Measurements from ENCODE around the gene NFATC2IP. TPM values are rescaled to one million over a fixed set of nuclear protein-coding genes. Genes with fewer than 3 reads are reported as not detected.

Gene NFATC2IP
- total and polyA plus RNA-seq, 2 of the 13 experiments (the other 11 are each of a cell fraction or from before 2014, with no cell fraction given): 32.1 to 48.5 TPM

DNA sequence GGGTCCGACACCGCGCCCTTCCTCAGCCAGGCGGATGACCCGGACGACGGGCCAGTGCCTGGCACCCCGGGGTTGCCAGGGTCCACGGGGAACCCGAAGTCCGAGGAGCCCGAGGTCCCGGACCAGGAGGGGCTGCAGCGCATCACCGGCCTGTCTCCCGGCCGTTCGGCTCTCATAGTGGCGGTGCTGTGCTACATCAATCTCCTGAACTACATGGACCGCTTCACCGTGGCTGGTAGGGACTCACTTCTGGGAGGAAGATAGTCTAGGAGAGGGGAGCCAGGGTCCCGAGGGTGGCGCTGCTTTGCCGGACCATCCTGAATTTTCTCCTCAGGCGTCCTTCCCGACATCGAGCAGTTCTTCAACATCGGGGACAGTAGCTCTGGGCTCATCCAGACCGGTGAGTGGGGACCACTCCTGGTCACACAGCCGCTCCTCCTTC lies 24.4 kb downstream of the NFATC2IP start (continued):
- TF ChIP-seq ZNF512 (CRISPR knock-in tag; IDR thresholded peaks at IDR 0.05) (peak; percentile 54; the same call in 1 of the 2 replicates), IRX3 (CRISPR knock-in tag; IDR thresholded peaks at IDR 0.05; ENCODE audit: borderline replicate concordance, low read depth) (no peak), THAP9 (CRISPR knock-in tag; IDR thresholded peaks at IDR 0.05; ENCODE audit: borderline replicate concordance) (peak; percentile 56; the same call in 1 of the 2 replicates), ZSCAN30 (CRISPR knock-in tag; IDR thresholded peaks at IDR 0.05) (peak; percentile 29; the same call in 1 of the 2 replicates), HNRNPL (IDR thresholded peaks at IDR 0.05; ENCODE audit: low read depth, low read length) (no peak), U2AF2 (IDR thresholded peaks at IDR 0.05; ENCODE audit: low read depth, low read length) (no peak), SMAD1 (CRISPR knock-in tag; IDR thresholded peaks at IDR 0.05; ENCODE audit: borderline replicate concordance, low read depth) (peak; percentile 6; the same call in 1 of the 2 replicates), CREB3 (CRISPR knock-in tag; IDR thresholded peaks at IDR 0.05) (0 out of 2 replicates have a peak, but pooled peaks have one; percentile 14), ZNF441 (CRISPR knock-in tag; IDR thresholded peaks at IDR 0.05; ENCODE audit: borderline replicate concordance) (0 out of 2 replicates have a peak, but pooled peaks have one; percentile 5), FLYWCH1 (CRISPR knock-in tag; IDR thresholded peaks at IDR 0.05) (peak; percentile 0; the same call in 1 of the 2 replicates), ZMYM3 (CRISPR knock-in tag; IDR thresholded peaks at IDR 0.05) (no peak), SIN3A (IDR thresholded peaks at IDR 0.05; ENCODE audit: borderline replicate concordance, low read depth, low read length) (no peak), ZNF766 (CRISPR knock-in tag; IDR thresholded peaks at IDR 0.05; ENCODE audit: borderline replicate concordance) (no peak), MED1 (CRISPR knock-in tag; IDR thresholded peaks at IDR 0.05) (no peak)
- TF ChIP-seq, protein P1, sequence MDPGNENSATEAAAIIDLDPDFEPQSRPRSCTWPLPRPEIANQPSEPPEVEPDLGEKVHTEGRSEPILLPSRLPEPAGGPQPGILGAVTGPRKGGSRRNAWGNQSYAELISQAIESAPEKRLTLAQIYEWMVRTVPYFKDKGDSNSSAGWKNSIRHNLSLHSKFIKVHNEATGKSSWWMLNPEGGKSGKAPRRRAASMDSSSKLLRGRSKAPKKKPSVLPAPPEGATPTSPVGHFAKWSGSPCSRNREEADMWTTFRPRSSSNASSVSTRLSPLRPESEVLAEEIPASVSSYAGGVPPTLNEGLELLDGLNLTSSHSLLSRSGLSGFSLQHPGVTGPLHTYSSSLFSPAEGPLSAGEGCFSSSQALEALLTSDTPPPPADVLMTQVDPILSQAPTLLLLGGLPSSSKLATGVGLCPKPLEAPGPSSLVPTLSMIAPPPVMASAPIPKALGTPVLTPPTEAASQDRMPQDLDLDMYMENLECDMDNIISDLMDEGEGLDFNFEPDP (CRISPR knock-in tag; conservative IDR thresholded peaks at IDR 0.05): no peak
- TF ChIP-seq, protein P2, sequence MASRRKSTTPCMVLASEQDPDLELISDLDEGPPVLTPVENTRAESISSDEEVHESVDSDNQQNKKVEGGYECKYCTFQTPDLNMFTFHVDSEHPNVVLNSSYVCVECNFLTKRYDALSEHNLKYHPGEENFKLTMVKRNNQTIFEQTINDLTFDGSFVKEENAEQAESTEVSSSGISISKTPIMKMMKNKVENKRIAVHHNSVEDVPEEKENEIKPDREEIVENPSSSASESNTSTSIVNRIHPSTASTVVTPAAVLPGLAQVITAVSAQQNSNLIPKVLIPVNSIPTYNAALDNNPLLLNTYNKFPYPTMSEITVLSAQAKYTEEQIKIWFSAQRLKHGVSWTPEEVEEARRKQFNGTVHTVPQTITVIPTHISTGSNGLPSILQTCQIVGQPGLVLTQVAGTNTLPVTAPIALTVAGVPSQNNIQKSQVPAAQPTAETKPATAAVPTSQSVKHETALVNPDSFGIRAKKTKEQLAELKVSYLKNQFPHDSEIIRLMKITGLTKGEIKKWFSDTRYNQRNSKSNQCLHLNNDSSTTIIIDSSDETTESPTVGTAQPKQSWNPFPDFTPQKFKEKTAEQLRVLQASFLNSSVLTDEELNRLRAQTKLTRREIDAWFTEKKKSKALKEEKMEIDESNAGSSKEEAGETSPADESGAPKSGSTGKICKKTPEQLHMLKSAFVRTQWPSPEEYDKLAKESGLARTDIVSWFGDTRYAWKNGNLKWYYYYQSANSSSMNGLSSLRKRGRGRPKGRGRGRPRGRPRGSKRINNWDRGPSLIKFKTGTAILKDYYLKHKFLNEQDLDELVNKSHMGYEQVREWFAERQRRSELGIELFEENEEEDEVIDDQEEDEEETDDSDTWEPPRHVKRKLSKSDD (CRISPR knock-in tag; IDR thresholded peaks at IDR 0.05; ENCODE audit: low read depth): no peak
- TF ChIP-seq, protein P3, sequence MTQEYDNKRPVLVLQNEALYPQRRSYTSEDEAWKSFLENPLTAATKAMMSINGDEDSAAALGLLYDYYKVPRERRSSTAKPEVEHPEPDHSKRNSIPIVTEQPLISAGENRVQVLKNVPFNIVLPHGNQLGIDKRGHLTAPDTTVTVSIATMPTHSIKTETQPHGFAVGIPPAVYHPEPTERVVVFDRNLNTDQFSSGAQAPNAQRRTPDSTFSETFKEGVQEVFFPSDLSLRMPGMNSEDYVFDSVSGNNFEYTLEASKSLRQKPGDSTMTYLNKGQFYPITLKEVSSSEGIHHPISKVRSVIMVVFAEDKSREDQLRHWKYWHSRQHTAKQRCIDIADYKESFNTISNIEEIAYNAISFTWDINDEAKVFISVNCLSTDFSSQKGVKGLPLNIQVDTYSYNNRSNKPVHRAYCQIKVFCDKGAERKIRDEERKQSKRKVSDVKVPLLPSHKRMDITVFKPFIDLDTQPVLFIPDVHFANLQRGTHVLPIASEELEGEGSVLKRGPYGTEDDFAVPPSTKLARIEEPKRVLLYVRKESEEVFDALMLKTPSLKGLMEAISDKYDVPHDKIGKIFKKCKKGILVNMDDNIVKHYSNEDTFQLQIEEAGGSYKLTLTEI (CRISPR knock-in tag; conservative IDR thresholded peaks at IDR 0.05): no peak

Data from HepG2 (cell line).